ENCODE data around the gene SPRR2E. TPM values are rescaled to one million over a fixed set of nuclear protein-coding genes. Genes with fewer than 3 reads are reported as not detected.
"Not testable (repeated sequence)": the region's sequence is repeated elsewhere in the genome, so short reads cannot be mapped to it uniquely, and the experiment has no call there.

SPRR2E gene
- total and polyA plus RNA-seq, 2 of the 8 experiments (the other 6 are each of a cell fraction or from before 2014, with no cell fraction given) = not detected

GRCh38 chr1:153128688-153129087, 34.4 kb upstream of the SPRR2E start:
- CTCF ChIA-PET (ENCODE audit: partially characterized antibody) = interaction anchor here (1.6 kb wide), 1 partner anchor 34 kb away, joined by 5 read pairs; no protein-coding TSS in a partner anchor
- not testable (repeated sequence) for H4K91ac ChIP-seq (replicated peaks; ENCODE audit: insufficient read length, low read length); FAIRE-seq

More at GRCh38 chr1:153128688-153129087, 34.4 kb upstream of the SPRR2E start:
- H4K20me1 ChIP-seq (replicated peaks in 1 of 2; ENCODE audit: control insufficient read depth in 1 of 2, insufficient read depth in 2 of 2, low read length in 2 of 2); H3K4me1 ChIP-seq (replicated peaks in 1 of 4; ENCODE audit: control insufficient read depth in 3 of 4, insufficient read depth in 4 of 4, low read length in 3 of 4); H2BK120ac ChIP-seq (replicated peaks; ENCODE audit: low read depth, low read length); H3K4ac ChIP-seq (replicated peaks; ENCODE audit: insufficient read length, low read depth, low read length); H3K79me2 ChIP-seq (ENCODE audit: control insufficient read depth in 1 of 2, insufficient read depth in 2 of 2, low read length in 2 of 2); H2BK12ac ChIP-seq (ENCODE audit: low read depth, low read length); H3K23me2 ChIP-seq (ENCODE audit: low read depth, low read length); H4K8ac ChIP-seq (ENCODE audit: extremely low read depth, insufficient read depth, low read length); H2BK15ac ChIP-seq (ENCODE audit: low read length); H3K18ac ChIP-seq (ENCODE audit: extremely low read depth, low read length); H3K36me3 ChIP-seq (ENCODE audit: control insufficient read depth in 2 of 4, insufficient read depth in 4 of 4, low read length in 3 of 4); H2AFZ ChIP-seq (ENCODE audit: low read length); H3K4me2 ChIP-seq (ENCODE audit: insufficient read depth in 1 of 2, low read depth in 2 of 2, low read length in 2 of 2); POLR2A ChIA-PET (ENCODE audit: partially characterized antibody); H2BK5ac ChIP-seq (ENCODE audit: low read depth, low read length); H3K56ac ChIP-seq (replicated peaks; ENCODE audit: insufficient read length, low read depth, low read length); H3K4me3 ChIP-seq (ENCODE audit: extremely low read depth in 1 of 4, insufficient read depth in 2 of 4, low read depth in 3 of 4, low read length in 4 of 4); DNase-seq (ENCODE audit: low read depth in 1 of 2, low spot score in 2 of 2); H4K5ac ChIP-seq (ENCODE audit: insufficient read length, low read depth, low read length); H3K14ac ChIP-seq (ENCODE audit: insufficient read length); H2AK5ac ChIP-seq (ENCODE audit: low read depth, low read length); H2BK20ac ChIP-seq (ENCODE audit: low read length); H3K79me1 ChIP-seq (ENCODE audit: low read depth, low read length); H3K27ac ChIP-seq (ENCODE audit: low read depth, low read length); H3K9ac ChIP-seq (replicated peaks in 1 of 4; ENCODE audit: extremely low read depth in 1 of 4, low read depth in 3 of 4, low read length in 3 of 4); H3K23ac ChIP-seq (ENCODE audit: insufficient read length); H3K27me3 ChIP-seq (replicated peaks in 1 of 4; ENCODE audit: control insufficient read depth in 3 of 4, extremely low read depth in 1 of 4, insufficient read depth in 3 of 4, low read length in 3 of 4): not testable (repeated sequence)
- H3K9me3 ChIP-seq (ENCODE audit: insufficient read depth in 2 of 2, low read depth in 1 of 2, low read length in 1 of 2) = peaks cover 3 to 14% of the 10 kb centered on the region in 2 experiments; a peak in 3 of 4 replicates
- WGBS, 2 experiments (ENCODE audit: extremely low coverage in 1 of 2, insufficient coverage in 1 of 2, insufficient read length in 1 of 2, insufficient replicate concordance in 2 of 2, low coverage in 1 of 2, low lambda C conversion rate in 2 of 2, missing lambda C conversion rate in 1 of 2) = 96% methylated on average over 4 of the region's 4 CpGs; no CpG with 5 or more reads in 1 of the 2 experiments

Data from H1 (cell line).